HepG2 (cell line): ENCODE data around the gene TUG1. TPM values are rescaled to one million over a fixed set of nuclear protein-coding genes. Genes with fewer than 3 reads are reported as not detected.

Experiments used
- ATAC-seq: fragments of 200-7000 bp; cut with Tn5 transposase; 3 replicates; pipeline ENCODE4 v1.9.1; 2020; ENCODE audit warnings: mild to moderate bottlenecking, moderate library complexity
- BruUV-seq: library from RNA; stranded (reverse); fragments of 400-500 nt; replicated peaks from 2 replicates; lab custom pipeline; 2021; lab: Mats Ljungman, UMichigan
- CTCF ChIA-PET: fragments of 300-600 bp; formaldehyde crosslinking; extraction: SDS; loops from one replicate; lab custom pipeline; 2021; ENCODE audit warnings: low total read pairs, inconsistent platforms, low intra/inter-chr PET ratio; lab: Yijun Ruan, JAX
- POLR2A ChIA-PET: fragments of 350-600 bp; sonication (Branson Sonifier 250); formaldehyde crosslinking; loops from one replicate; lab custom pipeline; 2020; ENCODE audit warnings: antibody characterized with exemption, inconsistent platforms; lab: Yijun Ruan, JAX
- DNase-seq: peaks from one replicate; pipeline ENCODE4 v3.0.0-alpha.2; 2015; ENCODE audit warnings: low spot score
- FAIRE-seq: peaks from 3 replicates; lab custom pipeline; 2011; peaks lifted over from hg19 to GRCh38; lab: Jason Lieb, UNC
- H2AFZ ChIP-seq: one replicate; pipeline ENCODE4 v1.6.1; 2011; ENCODE audit warnings: low read length, inconsistent platforms
- H3K27ac ChIP-seq: fragments of 300-600 bp; 3 replicates; pipeline ENCODE4 v1.8.0; 2011; ENCODE audit warnings: mixed run types, mild to moderate bottlenecking, mixed read lengths, low read length, inconsistent platforms; ENCODE audit not compliant: insufficient read depth; ENCODE audit errors: extremely low read length
- H3K27me3 ChIP-seq, 2 experiments: fragments of 200-600 bp in 1 of 2; 2 replicates in 1 of 2; 3 replicates in 1 of 2; pipeline versions ENCODE4 v1.6.0 to v1.8.0; 2011; ENCODE audit warnings: low read length in 2 of 2, mild to moderate bottlenecking in 2 of 2, moderate library complexity in 2 of 2, inconsistent platforms in 1 of 2; ENCODE audit not compliant: insufficient read depth in 2 of 2, control insufficient read depth in 1 of 2
- H3K36me3 ChIP-seq, 2 experiments: fragments of 200-600 bp in 1 of 2; replicated peaks in 1 of 2; 2 replicates in 1 of 2; 3 replicates in 1 of 2; pipeline versions ENCODE4 v1.5.1 to v1.8.0; 2011; ENCODE audit warnings: low read length in 2 of 2, inconsistent platforms in 1 of 2; ENCODE audit not compliant: insufficient read depth in 2 of 2, control insufficient read depth in 1 of 2
- H3K4me1 ChIP-seq: 2 replicates; pipeline ENCODE4 v1.5.1; 2012; ENCODE audit warnings: low read length, inconsistent platforms; ENCODE audit not compliant: insufficient read depth
- H3K4me2 ChIP-seq: 2 replicates; pipeline ENCODE4 v1.6.0; 2011; ENCODE audit warnings: low read depth, low read length, inconsistent platforms
- H3K4me3 ChIP-seq, 3 experiments: fragments of 200-600 bp in 1 of 3; sonication (generic), shearing (Covaris generic) in 1 of 3; replicated peaks in 1 of 3; 2 replicates each; pipeline ENCODE4 v1.5.1; 2011 to 2016; ENCODE audit warnings: low read length in 3 of 3, inconsistent platforms in 2 of 3, low read depth in 2 of 3, mild to moderate bottlenecking in 2 of 3, control low read depth in 1 of 3, mixed read lengths in 1 of 3; ENCODE audit not compliant: insufficient read depth in 1 of 3
- H3K79me2 ChIP-seq: one replicate; pipeline ENCODE4 v1.6.1; 2011; ENCODE audit warnings: low read length, inconsistent platforms; ENCODE audit not compliant: insufficient read depth
- H3K9ac ChIP-seq: 2 replicates; pipeline ENCODE4 v1.6.0; 2011; ENCODE audit warnings: mild to moderate bottlenecking, low read depth, low read length, inconsistent platforms; ENCODE audit not compliant: insufficient read depth
- H3K9me3 ChIP-seq: 2 replicates; pipeline ENCODE4 v1.5.1; 2012; ENCODE audit warnings: mild to moderate bottlenecking, low read length
- H4K20me1 ChIP-seq: 2 replicates; pipeline ENCODE4 v1.6.0; 2011; ENCODE audit warnings: inconsistent platforms, mild to moderate bottlenecking, low read length, moderate library complexity; ENCODE audit not compliant: insufficient read depth
- CBX5 ChIP-seq: sonication (generic); formaldehyde crosslinking; IDR thresholded peaks from 2 replicates; pipeline ENCODE4 v1.4.0; 2020; ENCODE audit warnings: missing genetic modification reagents, borderline replicate concordance
- FLYWCH1 ChIP-seq: sonication (generic); formaldehyde crosslinking; IDR thresholded peaks from 2 replicates; pipeline ENCODE4 v1.8.1; 2023; ENCODE audit warnings: mild to moderate bottlenecking, missing genetic modification reagents
- FOXP1 ChIP-seq, 2 experiments: fragments of 450-650 bp in 1 of 2; IDR thresholded peaks; 2 replicates each; pipeline ENCODE4 v1.6.1; 2017 to 2018; ENCODE audit warnings: antibody characterized with exemption in 1 of 2
- PAX8 ChIP-seq: sonication (generic); formaldehyde crosslinking; IDR thresholded peaks from 2 replicates; pipeline ENCODE4 v1.8.0; 2022; ENCODE audit warnings: mild to moderate bottlenecking, missing genetic modification reagents, borderline replicate concordance
- SP5 ChIP-seq: IDR thresholded peaks from 2 replicates; pipeline ENCODE4 v1.6.1; 2016; ENCODE audit warnings: low read depth, borderline replicate concordance
- THAP11 ChIP-seq: IDR thresholded peaks from 2 replicates; pipeline ENCODE4 v1.6.1; 2016; ENCODE audit warnings: missing biosample characterization, missing genetic modification reagents
- YEATS4 ChIP-seq: sonication (generic); formaldehyde crosslinking; IDR thresholded peaks from 2 replicates; pipeline ENCODE4 v1.4.0; 2020; ENCODE audit warnings: missing genetic modification reagents, borderline replicate concordance
- ZFP41 ChIP-seq: sonication (generic); formaldehyde crosslinking; IDR thresholded peaks from 2 replicates; pipeline ENCODE4 v1.4.0; 2020; ENCODE audit warnings: mild to moderate bottlenecking, missing genetic modification reagents, borderline replicate concordance
- ZNF225 ChIP-seq: sonication (generic); formaldehyde crosslinking; IDR thresholded peaks from 2 replicates; pipeline ENCODE4 v1.4.0; 2020; ENCODE audit warnings: mild to moderate bottlenecking, missing genetic modification reagents
- ZNF235 ChIP-seq: sonication (generic); formaldehyde crosslinking; IDR thresholded peaks from 2 replicates; pipeline ENCODE4 v1.8.1; 2023; ENCODE audit warnings: mild to moderate bottlenecking, missing genetic modification reagents, borderline replicate concordance
- ZNF350 ChIP-seq: sonication (generic); formaldehyde crosslinking; IDR thresholded peaks from 2 replicates; pipeline ENCODE4 v1.4.0; 2020; ENCODE audit warnings: mild to moderate bottlenecking, low read depth, missing genetic modification reagents, borderline replicate concordance
- ZNF432 ChIP-seq: sonication (generic); formaldehyde crosslinking; IDR thresholded peaks from 2 replicates; pipeline ENCODE4 v1.5.0; 2020; ENCODE audit warnings: missing genetic modification reagents, mild to moderate bottlenecking, borderline replicate concordance
- ZNF446 ChIP-seq: sonication (generic); formaldehyde crosslinking; IDR thresholded peaks from 2 replicates; pipeline ENCODE4 v1.5.0; 2020; ENCODE audit warnings: mild to moderate bottlenecking, missing genetic modification reagents
- ZNF761 ChIP-seq: sonication (generic); formaldehyde crosslinking; conservative IDR thresholded peaks from 2 replicates; pipeline ENCODE4 v1.4.0; 2020; ENCODE audit warnings: mild to moderate bottlenecking, missing genetic modification reagents
- whole genome bisulfite sequencing: methylation state at CpG from one replicate; pipeline ENCODE4 v1.1.6; 2017; ENCODE audit warnings: low lambda C conversion rate; 5-methylcytosine and 5-hydroxymethylcytosine counted together
- in situ Hi-C: cut with HindIII; loops from 2 replicates; pipeline ENCODE4 v1.10.0; 2017; ENCODE audit warnings: low pct_unique_long_range_greater_than_20kb; ENCODE audit not compliant: extremely low pct_ligation_motif_present
- intact Hi-C: fragments of 100-400 bp; cut with micrococcal nuclease; formaldehyde crosslinking; loops from one replicate; pipeline ENCODE4 v1.10.0; 2022; ENCODE audit not compliant: unreplicated experiment
- polyA plus RNA-seq, 8 experiments: library from polyadenylated mRNA; depleted of rRNA in 3 of 8; stranded (reverse) in 7 of 8; unstranded in 1 of 8; fragments of >200 nt; fragmentation: Illumina TruSeq in 4 of 8; extraction: Trizol in 4 of 8; gene quantifications; 2 replicates each; pipeline versions ENCODE4 v1.2.1 to v1.2.3, GENCODE V29; 2011 to 2016; ENCODE audit warnings: low read depth in 4 of 8, missing spikeins in 1 of 8, mixed read lengths in 1 of 8; ENCODE audit not compliant: insufficient read depth in 1 of 8
- total RNA-seq, 5 experiments: library from RNA; depleted of rRNA; stranded (reverse); fragments of >200 nt; fragmentation: Illumina TruSeq; extraction: Trizol; gene quantifications; 2 replicates each; pipeline ENCODE4 v1.2.3, GENCODE V29; 2016; ENCODE audit warnings: low read depth in 1 of 5
- TF ChIP-seq, protein P1 (sequence below): sonication (generic); formaldehyde crosslinking; IDR thresholded peaks from 2 replicates; pipeline ENCODE4 v1.8.1; 2023; ENCODE audit warnings: missing genetic modification reagents, mild to moderate bottlenecking, borderline replicate concordance
- TF ChIP-seq, protein P2 (sequence below): sonication (generic); formaldehyde crosslinking; IDR thresholded peaks from 2 replicates; pipeline ENCODE4 v1.9.0; 2021; ENCODE audit warnings: missing genetic modification reagents, borderline replicate concordance

The TUG1 gene
- total and polyA plus RNA-seq, 2 of the 13 experiments (the other 11 are each of a cell fraction or from before 2014, with no cell fraction given): 35.2 to 122 TPM

DNA sequence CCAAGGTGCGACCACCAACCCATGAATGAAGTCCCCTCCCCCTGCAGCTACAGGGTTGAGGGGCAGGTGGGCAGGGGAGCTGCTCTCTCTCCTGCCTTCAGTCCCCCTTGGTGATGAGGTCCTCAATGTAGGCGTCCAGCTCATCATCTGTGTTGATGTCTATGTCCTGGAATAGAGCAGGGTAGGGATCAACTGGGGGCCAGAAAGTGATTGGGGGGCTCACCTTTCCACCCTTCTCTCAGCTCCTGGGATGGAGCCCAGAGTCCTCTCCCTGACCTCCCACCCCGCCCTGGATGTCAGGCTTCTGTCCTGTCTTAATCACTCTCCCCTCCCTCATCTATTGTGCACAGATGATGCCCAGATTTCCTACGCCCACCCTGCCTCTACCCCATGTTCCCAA, 42.4 kb upstream of the TUG1 start:
- peaks cover 30 to 67% of the 10 kb centered on the region in 2 experiments for H3K36me3 ChIP-seq
- TF ChIP-seq ZFP41 (CRISPR knock-in tag): no peak
- TF ChIP-seq SP5: no peak
- TF ChIP-seq FOXP1 (IDR thresholded peaks at IDR 0.05): no peak
- TF ChIP-seq FOXP1 (CRISPR knock-in tag; IDR thresholded peaks at IDR 0.05): no peak
- no peak for TF ChIP-seq ZNF235
- no peak for TF ChIP-seq CBX5 (CRISPR knock-in tag)
- no peak for TF ChIP-seq ZNF432 (CRISPR knock-in tag)
- TF ChIP-seq PAX8 (CRISPR knock-in tag): no peak
- no peak for TF ChIP-seq YEATS4 (CRISPR knock-in tag)
- no peak for TF ChIP-seq ZNF225 (CRISPR knock-in tag)
- TF ChIP-seq THAP11 (CRISPR knock-in tag): no peak
- TF ChIP-seq FLYWCH1 (CRISPR knock-in tag): no peak
- TF ChIP-seq, protein P1, sequence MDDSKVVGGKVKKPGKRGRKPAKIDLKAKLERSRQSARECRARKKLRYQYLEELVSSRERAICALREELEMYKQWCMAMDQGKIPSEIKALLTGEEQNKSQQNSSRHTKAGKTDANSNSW (CRISPR knock-in tag): no peak
- TF ChIP-seq, protein P2, sequence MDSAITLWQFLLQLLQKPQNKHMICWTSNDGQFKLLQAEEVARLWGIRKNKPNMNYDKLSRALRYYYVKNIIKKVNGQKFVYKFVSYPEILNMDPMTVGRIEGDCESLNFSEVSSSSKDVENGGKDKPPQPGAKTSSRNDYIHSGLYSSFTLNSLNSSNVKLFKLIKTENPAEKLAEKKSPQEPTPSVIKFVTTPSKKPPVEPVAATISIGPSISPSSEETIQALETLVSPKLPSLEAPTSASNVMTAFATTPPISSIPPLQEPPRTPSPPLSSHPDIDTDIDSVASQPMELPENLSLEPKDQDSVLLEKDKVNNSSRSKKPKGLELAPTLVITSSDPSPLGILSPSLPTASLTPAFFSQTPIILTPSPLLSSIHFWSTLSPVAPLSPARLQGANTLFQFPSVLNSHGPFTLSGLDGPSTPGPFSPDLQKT (CRISPR knock-in tag): no peak
- no peak for TF ChIP-seq ZNF350 (CRISPR knock-in tag)
- TF ChIP-seq ZNF446 (CRISPR knock-in tag): no peak
- no peak for TF ChIP-seq ZNF761 (CRISPR knock-in tag)
- TF ChIP-seq, all 625 proteins: peak for 0
- Histone ChIP-seq H3K9me3 (no peaks in the 10 kb centered on the region), H3K4me3 (no peak overlapping the region), H3K4me2 (no peak overlapping the region), H4K20me1 (no peaks in the 10 kb centered on the region; the same call in 1 of the 2 replicates), H3K9ac (no peak overlapping the region), H3K4me1 (no peaks in the 10 kb centered on the region), H2AFZ (no peak overlapping the region), H3K27ac (no peak overlapping the region), H3K27me3 (no peaks in the 10 kb centered on the region), H3K79me2 (no peaks in the 10 kb centered on the region)
- FAIRE-seq: no peak
- DNase-seq: no peak
- 96% methylated on average over 3 of the region's 4 CpGs for WGBS
- in situ Hi-C loops (no loop called here), intact Hi-C loops (no loop called here)
- POLR2A ChIA-PET: interaction anchor here (1.9 kb wide), 1 partner anchor 42 kb away, joined by 5 read pairs; the partner anchor contains the start of genes MORC2 and TUG1
- BruUV-seq: no TSS peak
- CTCF ChIA-PET: no interaction called here
- ATAC-seq: no peak
